HepG2 (cell line): Measurements from ENCODE around the gene HYAL1. TPM values are rescaled to one million over a fixed set of nuclear protein-coding genes. Genes with fewer than 3 reads are reported as not detected.

Experiments
- ATF2 ChIP-seq: sonication (generic); formaldehyde crosslinking; IDR thresholded peaks from 2 replicates; pipeline ENCODE4 v1.4.0; 2020; ENCODE audit warnings: missing genetic modification reagents
- CEBPZ ChIP-seq: IDR thresholded peaks from 2 replicates; pipeline ENCODE4 v1.6.1; 2012; ENCODE audit warnings: low read length, improper control_type of control experiment
- HINFP ChIP-seq: sonication (generic); formaldehyde crosslinking; IDR thresholded peaks from 2 replicates; pipeline ENCODE4 v1.4.0; 2020; ENCODE audit warnings: low read depth, mild to moderate bottlenecking, missing genetic modification reagents
- MZF1 ChIP-seq: sonication (generic); formaldehyde crosslinking; IDR thresholded peaks from 2 replicates; pipeline ENCODE4 v1.8.1; 2023; ENCODE audit warnings: mild to moderate bottlenecking, missing genetic modification reagents, borderline replicate concordance
- NFYB ChIP-seq: sonication (generic); formaldehyde crosslinking; IDR thresholded peaks from 2 replicates; pipeline ENCODE4 v1.4.0; 2020; ENCODE audit warnings: missing genetic modification reagents
- PCBP2 ChIP-seq: fragments of 200-400 bp; formaldehyde crosslinking; optimal IDR thresholded peaks from 2 replicates; pipeline ENCODE3; 2018; ENCODE audit warnings: low read length, low read depth; ENCODE audit not compliant: poor library complexity, severe bottlenecking
- RXRA ChIP-seq: sonication (generic); formaldehyde crosslinking; IDR thresholded peaks from 2 replicates; pipeline ENCODE4 v1.5.1; 2020; ENCODE audit warnings: missing genetic modification reagents
- SATB2 ChIP-seq: sonication (generic); formaldehyde crosslinking; IDR thresholded peaks from 2 replicates; pipeline ENCODE4 v1.5.0; 2020; ENCODE audit warnings: missing genetic modification reagents
- TBX3 ChIP-seq: fragments of 450-650 bp; IDR thresholded peaks from 2 replicates; pipeline ENCODE4 v1.6.1; 2017; ENCODE audit warnings: antibody characterized with exemption, mild to moderate bottlenecking, inconsistent platforms, borderline replicate concordance
- WIZ ChIP-seq: sonication (generic); formaldehyde crosslinking; IDR thresholded peaks from 2 replicates; pipeline ENCODE4 v1.5.1; 2020; ENCODE audit warnings: mild to moderate bottlenecking, missing genetic modification reagents
- ZBTB42 ChIP-seq: sonication (generic); formaldehyde crosslinking; IDR thresholded peaks from 2 replicates; pipeline ENCODE4 v1.5.0; 2020; ENCODE audit warnings: mild to moderate bottlenecking, missing genetic modification reagents
- ZBTB44 ChIP-seq: sonication (generic); formaldehyde crosslinking; IDR thresholded peaks from 2 replicates; pipeline ENCODE4 v1.4.0; 2020; ENCODE audit warnings: missing genetic modification reagents
- ZFP91 ChIP-seq: sonication (generic); formaldehyde crosslinking; IDR thresholded peaks from 2 replicates; pipeline ENCODE4 v1.9.0; 2022; ENCODE audit warnings: missing genetic modification reagents, mild to moderate bottlenecking, borderline replicate concordance
- ZMYM2 ChIP-seq: sonication (generic); formaldehyde crosslinking; IDR thresholded peaks from 2 replicates; pipeline ENCODE4 v1.8.0; 2022; ENCODE audit warnings: mild to moderate bottlenecking, missing genetic modification reagents
- ZNF24 ChIP-seq: fragments of 450-650 bp; IDR thresholded peaks from 2 replicates; pipeline ENCODE4 v1.6.1; 2017; ENCODE audit warnings: antibody characterized with exemption, mild to moderate bottlenecking
- ZNF451 ChIP-seq: sonication (generic); formaldehyde crosslinking; IDR thresholded peaks from 2 replicates; pipeline ENCODE4 v1.5.0; 2020; ENCODE audit warnings: mild to moderate bottlenecking, missing genetic modification reagents
- ZNF547 ChIP-seq: sonication (generic); formaldehyde crosslinking; IDR thresholded peaks from 2 replicates; pipeline ENCODE4 v1.5.1; 2020; ENCODE audit warnings: mild to moderate bottlenecking, missing genetic modification reagents
- ZNF572 ChIP-seq: sonication (generic); formaldehyde crosslinking; IDR thresholded peaks from 2 replicates; pipeline ENCODE4 v1.5.1; 2020; ENCODE audit warnings: mild to moderate bottlenecking, missing genetic modification reagents
- ZNF619 ChIP-seq: sonication (generic); formaldehyde crosslinking; IDR thresholded peaks from 2 replicates; pipeline ENCODE4 v1.4.0; 2020; ENCODE audit warnings: mild to moderate bottlenecking, missing genetic modification reagents
- ZNF644 ChIP-seq: IDR thresholded peaks from 2 replicates; pipeline ENCODE4 v1.6.1; 2016; ENCODE audit warnings: low read depth
- polyA plus RNA-seq, 8 experiments: library from polyadenylated mRNA; depleted of rRNA in 3 of 8; stranded (reverse) in 7 of 8; unstranded in 1 of 8; fragments of >200 nt; fragmentation: Illumina TruSeq in 4 of 8; extraction: Trizol in 4 of 8; gene quantifications; 2 replicates each; pipeline versions ENCODE4 v1.2.1 to v1.2.3, GENCODE V29; 2011 to 2016; ENCODE audit warnings: low read depth in 4 of 8, missing spikeins in 1 of 8, mixed read lengths in 1 of 8; ENCODE audit not compliant: insufficient read depth in 1 of 8
- total RNA-seq, 5 experiments: library from RNA; depleted of rRNA; stranded (reverse); fragments of >200 nt; fragmentation: Illumina TruSeq; extraction: Trizol; gene quantifications; 2 replicates each; pipeline ENCODE4 v1.2.3, GENCODE V29; 2016; ENCODE audit warnings: low read depth in 1 of 5

The HYAL1 gene
- total and polyA plus RNA-seq, 2 of the 13 experiments (the other 11 are each of a cell fraction or from before 2014, with no cell fraction given) = 76.5 to 193 TPM

- no peak; the same call in 1 of the 2 replicates for TF ChIP-seq RXRA (CRISPR knock-in tag)
- TF ChIP-seq TBX3 = no peak; the same call in 1 of the 2 replicates
- no peak for TF ChIP-seq ZNF24
- peak; percentile 72; the same call in 1 of the 2 replicates for TF ChIP-seq ZMYM2 (CRISPR knock-in tag)
- TF ChIP-seq NFYB (CRISPR knock-in tag) = peak; percentile 58
- no peak; the same call in none of the 2 replicates for TF ChIP-seq ZNF451 (CRISPR knock-in tag)
- TF ChIP-seq ZFP91 (CRISPR knock-in tag) = peak; percentile 89
- TF ChIP-seq ZBTB42 (CRISPR knock-in tag) = peak; percentile 81; the same call in 1 of the 2 replicates
- TF ChIP-seq ZNF619 (CRISPR knock-in tag) = no peak
- TF ChIP-seq HINFP = peak; percentile 69; the same call in 1 of the 2 replicates
- no peak for TF ChIP-seq PCBP2
- peak; percentile 85 for TF ChIP-seq ZNF547
- no peak for TF ChIP-seq CEBPZ
- no peak for TF ChIP-seq ZNF572
- no peak for TF ChIP-seq ZNF644
- no peak for TF ChIP-seq ZBTB44 (CRISPR knock-in tag)
- TF ChIP-seq ATF2 = peak; percentile 99
- TF ChIP-seq WIZ = peak; percentile 22; the same call in 1 of the 2 replicates
- TF ChIP-seq MZF1 = peak; percentile 75; the same call in 1 of the 2 replicates
- TF ChIP-seq SATB2 (CRISPR knock-in tag) = 0 out of 2 replicates have a peak, but pooled peaks have one; percentile 24
These were observed 33.9 kb upstream of the HYAL1 start (continued) for GRCh38 chr3:50337175-50337861.
